ENCODE results near the gene SMCO2. TPM values are rescaled to one million over a fixed set of nuclear protein-coding genes. Genes with fewer than 3 reads are reported as not detected.

Gene SMCO2
- total and polyA plus RNA-seq, 2 of the 8 experiments (the other 6 are each of a cell fraction or from before 2014, with no cell fraction given) = 0.24 to 0.80 TPM

- Histone ChIP-seq H2BK20ac (ENCODE audit: low read length) (no peak overlapping the region), H2BK12ac (ENCODE audit: low read depth, low read length) (no peak overlapping the region), H3K27ac (ENCODE audit: low read depth, low read length) (no peak overlapping the region), H3K23me2 (ENCODE audit: low read depth, low read length) (no peaks in the 10 kb centered on the region), H2BK5ac (ENCODE audit: low read depth, low read length) (no peak overlapping the region), H3K18ac (ENCODE audit: extremely low read depth, low read length) (no peak overlapping the region), H3K4me3 (ENCODE audit: extremely low read depth in 1 of 4, insufficient read depth in 2 of 4, low read depth in 3 of 4, low read length in 4 of 4) (no peak overlapping the region), H3K79me2 (ENCODE audit: control insufficient read depth in 1 of 2, insufficient read depth in 2 of 2, low read length in 2 of 2) (no peaks in the 10 kb centered on the region), H3K14ac (ENCODE audit: insufficient read length) (no peak overlapping the region), H3K79me1 (ENCODE audit: low read depth, low read length) (no peaks in the 10 kb centered on the region), H3K23ac (ENCODE audit: insufficient read length) (no peak overlapping the region), H3K56ac (replicated peaks; ENCODE audit: insufficient read length, low read depth, low read length) (no peak overlapping the region), H2AK5ac (ENCODE audit: low read depth, low read length) (no peak overlapping the region), H4K5ac (ENCODE audit: insufficient read length, low read depth, low read length) (no peak overlapping the region), H3K27me3 (replicated peaks in 1 of 4; ENCODE audit: control insufficient read depth in 3 of 4, extremely low read depth in 1 of 4, insufficient read depth in 3 of 4, low read length in 3 of 4) (no peaks in the 10 kb centered on the region), H4K91ac (replicated peaks; ENCODE audit: insufficient read length, low read length) (no peak overlapping the region), H2AFZ (ENCODE audit: low read length) (no peak overlapping the region), H3K9me3 (ENCODE audit: insufficient read depth in 2 of 2, low read depth in 1 of 2, low read length in 1 of 2) (no peaks in the 10 kb centered on the region), H2BK15ac (ENCODE audit: low read length) (no peak overlapping the region), H3K36me3 (ENCODE audit: control insufficient read depth in 2 of 4, insufficient read depth in 4 of 4, low read length in 3 of 4) (no peaks in the 10 kb centered on the region), H3K4me1 (replicated peaks in 1 of 4; ENCODE audit: control insufficient read depth in 3 of 4, insufficient read depth in 4 of 4, low read length in 3 of 4) (no peaks in the 10 kb centered on the region), H4K8ac (ENCODE audit: extremely low read depth, insufficient read depth, low read length) (no peak overlapping the region), H3K4ac (replicated peaks; ENCODE audit: insufficient read length, low read depth, low read length) (no peak overlapping the region), H2BK120ac (replicated peaks; ENCODE audit: low read depth, low read length) (no peak overlapping the region), H4K20me1 (replicated peaks in 1 of 2; ENCODE audit: control insufficient read depth in 1 of 2, insufficient read depth in 2 of 2, low read length in 2 of 2) (no peaks in the 10 kb centered on the region), H3K4me2 (ENCODE audit: insufficient read depth in 1 of 2, low read depth in 2 of 2, low read length in 2 of 2) (no peak overlapping the region), H3K9ac (replicated peaks in 1 of 4; ENCODE audit: extremely low read depth in 1 of 4, low read depth in 3 of 4, low read length in 3 of 4) (no peak overlapping the region)
- FAIRE-seq (no peak), DNase-seq (ENCODE audit: low read depth in 1 of 2, low spot score in 2 of 2) (no peak)
- WGBS, 2 experiments (ENCODE audit: extremely low coverage in 1 of 2, insufficient coverage in 1 of 2, insufficient read length in 1 of 2, insufficient replicate concordance in 2 of 2, low coverage in 1 of 2, low lambda C conversion rate in 2 of 2, missing lambda C conversion rate in 1 of 2) = 94% methylated on average over 6 of the region's 6 CpGs; no CpG with 5 or more reads in 1 of the 2 experiments
- no peak for TF ChIP-seq ZNF274 (IDR thresholded peaks at IDR 0.05; ENCODE audit: borderline replicate concordance, extremely low read depth, low read length)
- TF ChIP-seq CHD2 (IDR thresholded peaks at IDR 0.05; ENCODE audit: low read length) = no peak
- TF ChIP-seq SP4 (IDR thresholded peaks at IDR 0.05; ENCODE audit: low read length) = no peak
- TF ChIP-seq TCF12 (IDR thresholded peaks at IDR 0.05; ENCODE audit: low read depth, low read length) = no peak
- TF ChIP-seq TBP (IDR thresholded peaks at IDR 0.05; ENCODE audit: low read depth, low read length) = no peak
- TF ChIP-seq ASH2L (IDR thresholded peaks at IDR 0.05; ENCODE audit: low read length) = no peak
- no peak for TF ChIP-seq KDM1A (IDR thresholded peaks at IDR 0.05; ENCODE audit: borderline replicate concordance, low read length)
- TF ChIP-seq TAF7 (optimal IDR thresholded peaks at IDR 0.05; ENCODE audit: borderline replicate concordance, low read depth, low read length) = no peak
- no peak for TF ChIP-seq MAFK (IDR thresholded peaks at IDR 0.05; ENCODE audit: low read depth, low read length)
- TF ChIP-seq CTBP2 (IDR thresholded peaks at IDR 0.05; ENCODE audit: borderline replicate concordance, insufficient read depth, insufficient read length, low read length) = no peak
- no peak for TF ChIP-seq E2F6 (IDR thresholded peaks at IDR 0.05)
- POLR2A ChIA-PET (ENCODE audit: partially characterized antibody) = no interaction called here
- CTCF ChIA-PET (ENCODE audit: partially characterized antibody) = interaction anchor here (0.6 kb wide), 1 partner anchor 69 kb away, joined by 3 read pairs; no protein-coding TSS in a partner anchor
Measured at GRCh38 chr12:27493260-27493940, 46.9 kb downstream of the SMCO2 start.

Data from H1 (cell line).